Skeletal muscle tissue (tissue), 4 donors: ENCODE results near the gene ARPIN. TPM values are rescaled to one million over a fixed set of nuclear protein-coding genes. Genes with fewer than 3 reads are reported as not detected.
"Not testable (repeated sequence)": the region's sequence is repeated elsewhere in the genome, so short reads cannot be mapped to it uniquely, and the experiment has no call there.

Source experiments
- H3K27ac ChIP-seq: one replicate; pipeline ENCODE4 v1.7.0; 2013; ENCODE audit warnings: mild to moderate bottlenecking, low read depth, low read length, inconsistent platforms
- H3K27me3 ChIP-seq, 3 donors: one replicate each; pipeline ENCODE4 v1.7.0; 2013; ENCODE audit warnings: low read length in 3 of 3; ENCODE audit not compliant: control insufficient read depth in 3 of 3, insufficient read depth in 3 of 3
- H3K36me3 ChIP-seq, 3 donors: one replicate each; pipeline ENCODE4 v1.7.0; 2013; ENCODE audit warnings: low read length in 3 of 3; ENCODE audit not compliant: control insufficient read depth in 3 of 3, insufficient read depth in 3 of 3
- H3K4me1 ChIP-seq, 3 donors: one replicate each; pipeline ENCODE4 v1.7.0; 2013; ENCODE audit warnings: low read length in 3 of 3, mild to moderate bottlenecking in 3 of 3; ENCODE audit not compliant: control insufficient read depth in 3 of 3, insufficient read depth in 3 of 3
- H3K4me3 ChIP-seq, 3 donors: one replicate each; pipeline ENCODE4 v1.7.0; 2013; ENCODE audit warnings: low read length in 3 of 3
- H3K9ac ChIP-seq, 3 donors: one replicate each; pipeline ENCODE4 v1.7.0; 2013; ENCODE audit warnings: low read length in 3 of 3, mild to moderate bottlenecking in 3 of 3, moderate library complexity in 2 of 3, low read depth in 1 of 3
- H3K9me3 ChIP-seq, 3 donors: one replicate each; pipeline ENCODE4 v1.7.0; 2013; ENCODE audit warnings: low read length in 3 of 3; ENCODE audit not compliant: control insufficient read depth in 3 of 3
- total RNA-seq: library from RNA; depleted of rRNA; stranded (reverse); fragments of >200 nt; gene quantifications from one replicate; pipeline ENCODE4 v1.2.3, GENCODE V29; 2014
- donor health status: Osteomylitis.

ARPIN gene
- total RNA-seq, 1 donor from 2014 or later: 13.0 TPM

DNA sequence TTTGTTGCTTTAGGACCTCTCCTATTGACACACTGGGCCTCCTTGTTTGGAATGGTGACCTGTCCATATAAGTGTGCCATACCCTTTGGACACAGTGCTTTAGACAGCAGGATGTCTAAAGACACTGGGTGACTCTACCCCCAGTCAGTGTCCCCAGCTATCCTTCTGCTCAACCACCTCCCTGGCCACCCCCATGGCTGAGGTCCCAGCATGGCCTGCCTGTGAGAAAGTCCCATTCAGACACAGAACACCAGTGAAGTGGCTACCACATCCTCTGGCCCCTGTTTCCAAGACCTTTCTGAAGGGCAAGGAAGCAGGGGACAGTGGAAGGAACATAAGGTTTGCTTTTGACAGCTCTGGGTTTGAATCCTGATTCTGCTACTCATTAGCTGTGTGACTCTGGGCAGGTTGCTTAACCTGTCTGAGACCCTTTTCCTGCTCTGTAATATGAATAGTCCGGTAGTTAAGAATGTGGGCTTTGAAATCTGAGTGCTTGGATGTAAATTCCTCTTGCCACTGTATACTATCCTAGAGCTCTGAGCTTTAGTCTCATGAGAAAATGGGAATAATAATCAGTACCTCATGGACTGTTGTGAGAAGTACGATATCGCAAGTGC is 12.7 kb downstream of the ARPIN start:
- H3K27me3 ChIP-seq: no peaks in the 10 kb centered on the region
- H3K36me3 ChIP-seq: peaks cover 27 to 35% (median 29%) of the 10 kb centered on the region in 3 donors
- H3K4me3 ChIP-seq: no peak overlapping the region
- no peaks in the 10 kb centered on the region for H3K9me3 ChIP-seq
- no peak overlapping the region for H3K27ac ChIP-seq
- no peak overlapping the region for H3K9ac ChIP-seq
- H3K4me1 ChIP-seq: no peaks in the 10 kb centered on the region

GRCh38 chr15:89899295-89899945 is 13.3 kb downstream of the ARPIN start:
- no peak overlapping the region for H3K27ac ChIP-seq
- peaks cover 25 to 33% (median 26%) of the 10 kb centered on the region in 3 donors for H3K36me3 ChIP-seq
- peaks cover 0 to 1% (median under 1%) of the 10 kb centered on the region in 3 donors for H3K4me1 ChIP-seq
- H3K9me3 ChIP-seq: no peaks in the 10 kb centered on the region
- no peaks in the 10 kb centered on the region for H3K27me3 ChIP-seq
- no peak overlapping the region for H3K4me3 ChIP-seq
- no peak overlapping the region for H3K9ac ChIP-seq

- Histone ChIP-seq H3K36me3 (peaks cover 19 to 29% (median 19%) of the 10 kb centered on the region in 3 donors), H3K4me3 (no peak overlapping the region), H3K27me3 (no peaks in the 10 kb centered on the region), H3K4me1 (peaks cover 0 to 6% (median 4%) of the 10 kb centered on the region in 3 donors), H3K9ac (peak overlapping the region in 1 of 3 donors; percentile 11), H3K27ac (no peak overlapping the region), H3K9me3 (no peaks in the 10 kb centered on the region)
These were observed 14.0 kb downstream of the ARPIN start for GRCh38 chr15:89898614-89899294.

- Histone ChIP-seq H3K4me1 (peaks cover 0 to 8% (median 4%) of the 10 kb centered on the region in 3 donors), H3K27ac (no peak overlapping the region), H3K9ac (no peak overlapping the region), H3K36me3 (peaks cover 14 to 23% (median 14%) of the 10 kb centered on the region in 3 donors), H3K9me3 (no peaks in the 10 kb centered on the region), H3K4me3 (no peak overlapping the region), H3K27me3 (no peaks in the 10 kb centered on the region)
These were observed 14.6 kb downstream of the ARPIN start for GRCh38 chr15:89898146-89898545.

DNA sequence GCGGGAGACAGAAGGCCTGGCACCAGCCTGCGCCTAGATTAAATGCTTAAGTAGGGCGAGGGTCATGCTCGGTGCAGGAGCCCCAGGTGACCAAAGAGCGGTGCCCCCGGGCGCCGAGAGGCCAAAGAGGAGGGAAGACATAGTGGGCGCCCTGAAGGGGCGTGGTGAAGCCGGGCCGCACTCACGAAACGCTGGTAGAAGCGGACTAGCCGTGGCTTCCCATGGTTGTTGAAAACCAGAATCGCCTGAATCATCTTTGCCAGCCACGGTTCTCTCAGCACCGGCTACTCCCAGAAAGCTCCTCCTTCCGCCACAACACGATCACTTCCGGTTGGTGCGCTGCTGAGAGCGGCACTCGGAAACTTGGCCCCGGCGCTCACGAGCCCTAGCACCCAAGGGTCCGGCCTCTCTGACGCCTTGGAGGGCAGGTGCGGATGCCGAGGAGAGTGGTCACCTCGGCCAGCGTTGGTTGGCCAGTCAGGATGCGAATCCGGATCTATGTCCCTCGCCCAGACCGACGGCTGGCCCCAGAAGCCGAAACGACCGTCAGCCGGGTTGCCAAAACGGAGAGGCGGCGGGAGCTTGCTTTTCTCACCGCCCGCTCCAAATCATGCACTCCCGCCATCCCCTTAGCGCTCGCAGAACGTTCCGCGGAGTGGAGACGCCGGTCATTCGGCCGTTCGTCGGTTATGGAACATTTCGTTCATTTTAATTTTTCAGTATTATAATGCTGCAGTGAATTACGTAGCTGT is 18.9 kb downstream of the ARPIN start, which contains the start of gene AP3S2:
Gene AP3S2 (minus strand): TSS at position 299 of the 752 bp plus-strand sequence. CDS start 45 bp downstream, at position 254.
- Histone ChIP-seq H3K9me3 (no peaks in the 10 kb centered on the region), H3K9ac (peak within 1 kb of the TSS; percentile 94 to 97 (median 97)), H3K36me3 (peaks cover 0 to 2% (median 2%) of the 10 kb centered on the region in 3 donors), H3K27ac (peak within 1 kb of the TSS; percentile 86), H3K4me3 (peak within 1 kb of the TSS; percentile 89 to 98 (median 98)), H3K27me3 (no peaks in the 10 kb centered on the region), H3K4me1 (peaks cover 0 to 10% (median 8%) of the 10 kb centered on the region in 3 donors)

DNA sequence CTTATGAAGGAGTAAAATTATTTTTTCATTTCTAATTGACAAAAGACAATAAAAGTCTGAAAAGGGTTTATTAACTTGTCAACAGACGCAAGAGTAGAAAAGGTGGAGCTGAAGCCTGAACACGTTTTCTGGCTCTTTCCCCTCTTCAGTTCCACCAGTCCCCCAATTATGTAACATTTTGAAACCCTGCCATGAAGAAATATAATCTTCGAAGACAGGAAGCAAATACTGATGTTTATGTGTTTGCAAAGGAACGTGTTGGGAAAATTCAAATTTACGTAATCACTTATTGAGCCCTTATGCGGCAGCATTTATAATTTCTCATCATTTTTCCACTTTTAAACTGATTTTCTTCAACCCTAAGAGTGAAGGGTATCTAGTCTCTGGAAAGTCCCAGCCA is 19.7 kb downstream of the ARPIN start:
- peaks cover 8 to 10% (median 10%) of the 10 kb centered on the region in 3 donors for H3K36me3 ChIP-seq
- H3K4me3 ChIP-seq: peak overlapping the region; percentile 89 to 98 (median 98)
- peak overlapping the region; percentile 94 to 97 (median 97) for H3K9ac ChIP-seq
- H3K27ac ChIP-seq: peak overlapping the region; percentile 86
- H3K9me3 ChIP-seq: no peaks in the 10 kb centered on the region
- peaks cover 0 to 10% (median 8%) of the 10 kb centered on the region in 3 donors for H3K4me1 ChIP-seq
- no peaks in the 10 kb centered on the region for H3K27me3 ChIP-seq

DNA sequence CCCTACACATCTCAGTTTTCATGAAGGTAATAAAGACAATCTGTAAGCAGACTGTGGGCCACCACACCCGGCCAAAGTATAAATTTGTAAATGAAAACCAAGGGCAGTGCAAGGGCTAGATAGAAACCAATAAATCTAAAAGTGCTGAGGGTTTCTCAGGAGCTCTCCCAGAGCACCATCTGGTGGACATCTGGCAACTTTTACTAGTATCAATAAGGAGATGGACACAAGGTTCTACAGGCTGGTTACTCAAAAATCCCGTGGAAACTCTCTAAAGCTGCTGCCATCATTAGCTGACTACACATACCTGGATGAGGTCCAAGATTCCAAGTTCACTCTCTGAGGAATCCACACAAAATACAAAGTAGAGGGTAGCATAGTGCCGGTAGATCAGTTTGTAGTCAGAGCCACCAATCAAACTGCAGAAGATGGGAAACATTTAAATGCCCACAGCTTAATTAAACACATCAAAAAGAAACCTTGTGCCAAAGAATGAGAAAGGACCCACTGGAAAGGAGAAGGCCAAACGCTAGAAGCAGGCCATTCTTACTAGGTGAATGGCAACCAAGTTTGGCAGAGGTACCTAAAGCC is 24.4 kb downstream of the ARPIN start:
- no peak overlapping the region for H3K9ac ChIP-seq
- H3K9me3 ChIP-seq: no peaks in the 10 kb centered on the region
- H3K27me3 ChIP-seq: no peaks in the 10 kb centered on the region
- H3K4me3 ChIP-seq: no peak overlapping the region
- peaks cover 9 to 38% (median 33%) of the 10 kb centered on the region in 3 donors for H3K36me3 ChIP-seq
- no peak overlapping the region for H3K27ac ChIP-seq
- H3K4me1 ChIP-seq: peaks cover 2 to 4% (median 4%) of the 10 kb centered on the region in 3 donors

DNA sequence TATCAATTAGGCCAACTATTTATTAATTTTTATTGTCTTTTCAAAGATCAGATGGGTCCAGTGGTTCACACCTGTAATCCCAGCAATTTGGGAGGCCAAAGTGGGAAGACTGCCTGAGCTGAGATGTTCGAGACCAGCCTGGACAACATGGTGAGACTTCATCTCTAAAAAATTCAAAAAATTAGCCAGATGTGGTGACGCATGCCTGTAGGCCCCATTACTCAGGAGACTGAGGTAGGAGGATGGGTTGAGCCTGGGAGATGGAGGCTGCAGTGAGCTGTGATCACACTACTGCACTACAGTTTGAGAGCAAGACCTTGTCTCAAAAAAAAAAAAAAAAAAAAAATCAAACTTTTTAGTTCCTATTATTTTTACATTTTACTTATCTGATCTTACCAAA is 27.1 kb downstream of the ARPIN start:
- Histone ChIP-seq H3K4me3 (no peak overlapping the region), H3K36me3 (peaks cover 13 to 47% (median 39%) of the 10 kb centered on the region in 3 donors), H3K9me3 (no peaks in the 10 kb centered on the region), H3K9ac (no peak overlapping the region), H3K27me3 (no peaks in the 10 kb centered on the region), H3K27ac (peak overlapping the region; percentile 43), H3K4me1 (peaks cover 0 to 2% (median 0%) of the 10 kb centered on the region in 3 donors)

GRCh38 chr15:89885179-89885578 is 27.6 kb downstream of the ARPIN start:
- Histone ChIP-seq H3K36me3 (peaks cover 13 to 48% (median 39%) of the 10 kb centered on the region in 3 donors), H3K27ac (peak overlapping the region; percentile 43)
- H3K4me3 ChIP-seq, H3K9ac ChIP-seq, H3K9me3 ChIP-seq, H3K27me3 ChIP-seq, H3K4me1 ChIP-seq: not testable (repeated sequence)
